H1 (cell line): Measurements from ENCODE around the gene FKBP5. TPM values are rescaled to one million over a fixed set of nuclear protein-coding genes. Genes with fewer than 3 reads are reported as not detected.

Experiments used
- CTCF ChIA-PET: fragments of 300-600 bp; sonication (Branson Sonifier 250); formaldehyde crosslinking; loops from one replicate; lab custom pipeline; 2021; ENCODE audit not compliant: partially characterized antibody; lab: Charles Lee
- POLR2A ChIA-PET: fragments of 300-600 bp; sonication (Branson Sonifier 250); formaldehyde crosslinking; loops from one replicate; lab custom pipeline; 2021; ENCODE audit warnings: inconsistent platforms; ENCODE audit not compliant: partially characterized antibody; lab: Charles Lee
- DNase-seq, 2 experiments: peaks; one replicate each; pipeline versions ENCODE4 v3.0.0 to v3.0.0-alpha.2; 2010 to 2022; ENCODE audit warnings: low spot score in 2 of 2, low read depth in 1 of 2, mixed read lengths in 1 of 2
- FAIRE-seq: peaks from 2 replicates; lab custom pipeline; 2011; peaks lifted over from hg19 to GRCh38; lab: Jason Lieb, UNC
- H2AFZ ChIP-seq: 2 replicates; pipeline ENCODE4 v1.8.1; 2012; ENCODE audit warnings: low read length, inconsistent platforms
- H2AK5ac ChIP-seq: 2 replicates; pipeline ENCODE4 v1.6.1; 2013; ENCODE audit warnings: low read depth, low read length
- H2BK120ac ChIP-seq: replicated peaks from 2 replicates; pipeline ENCODE3; 2013; ENCODE audit warnings: low read depth, low read length, inconsistent platforms
- H2BK12ac ChIP-seq: 2 replicates; pipeline ENCODE4 v1.6.1; 2013; ENCODE audit warnings: low read depth, low read length
- H2BK15ac ChIP-seq: 2 replicates; pipeline ENCODE4 v1.6.1; 2013; ENCODE audit warnings: low read length
- H2BK20ac ChIP-seq: 2 replicates; pipeline ENCODE4 v1.6.1; 2013; ENCODE audit warnings: low read length
- H2BK5ac ChIP-seq: 2 replicates; pipeline ENCODE4 v1.6.1; 2013; ENCODE audit warnings: low read depth, low read length
- H3K14ac ChIP-seq: 2 replicates; pipeline ENCODE4 v1.6.1; 2013; ENCODE audit warnings: inconsistent platforms; ENCODE audit not compliant: insufficient read length
- H3K18ac ChIP-seq: 2 replicates; pipeline ENCODE4 v1.6.1; 2013; ENCODE audit warnings: low read length; ENCODE audit errors: extremely low read depth
- H3K23ac ChIP-seq: 2 replicates; pipeline ENCODE4 v1.6.1; 2013; ENCODE audit warnings: inconsistent platforms; ENCODE audit not compliant: insufficient read length
- H3K23me2 ChIP-seq: 2 replicates; pipeline ENCODE4 v1.6.1; 2013; ENCODE audit warnings: low read depth, low read length
- H3K27ac ChIP-seq: 2 replicates; pipeline ENCODE4 v1.6.1; 2011; ENCODE audit warnings: low read depth, low read length, inconsistent platforms
- H3K27me3 ChIP-seq, 4 experiments: replicated peaks in 1 of 4; 1 replicate in 1 of 4; 2 replicates in 3 of 4; pipeline versions ENCODE4 v1.6.1 to v1.8.1; 2011 to 2013; ENCODE audit warnings: low read length in 3 of 4, mild to moderate bottlenecking in 3 of 4, inconsistent platforms in 2 of 4, mixed read lengths in 2 of 4, moderate library complexity in 1 of 4; ENCODE audit not compliant: control insufficient read depth in 3 of 4, insufficient read depth in 3 of 4; ENCODE audit errors: extremely low read depth in 1 of 4
- H3K36me3 ChIP-seq, 4 experiments: 2 replicates each; pipeline versions ENCODE4 v1.6.1 to v1.8.1; 2011 to 2013; ENCODE audit warnings: mild to moderate bottlenecking in 4 of 4, low read length in 3 of 4, moderate library complexity in 2 of 4, control low read depth in 1 of 4, inconsistent platforms in 1 of 4; ENCODE audit not compliant: insufficient read depth in 4 of 4, control insufficient read depth in 2 of 4
- H3K4ac ChIP-seq: replicated peaks from 2 replicates; pipeline ENCODE3; 2013; ENCODE audit warnings: low read length, low read depth, mixed read lengths, inconsistent platforms; ENCODE audit not compliant: insufficient read length
- H3K4me1 ChIP-seq, 4 experiments: replicated peaks in 1 of 4; 1 replicate in 1 of 4; 2 replicates in 3 of 4; pipeline versions ENCODE4 v1.6.1 to v1.8.1; 2011 to 2013; ENCODE audit warnings: low read length in 3 of 4, inconsistent platforms in 2 of 4, mixed read lengths in 1 of 4; ENCODE audit not compliant: insufficient read depth in 4 of 4, control insufficient read depth in 3 of 4
- H3K4me2 ChIP-seq, 2 experiments: 2 replicates each; pipeline versions ENCODE4 v1.6.1 to v1.8.1; 2011 to 2013; ENCODE audit warnings: low read depth in 2 of 2, low read length in 2 of 2, control low read depth in 1 of 2, inconsistent platforms in 1 of 2, mild to moderate bottlenecking in 1 of 2; ENCODE audit not compliant: insufficient read depth in 1 of 2
- H3K4me3 ChIP-seq, 4 experiments: fragments of 200-600, 300-600 bp in 1 of 4; sonication (generic), shearing (Covaris generic), sonication (Bioruptor Twin) in 1 of 4; 2 replicates each; pipeline versions ENCODE4 v1.5.1 to v1.8.1; 2011 to 2016; ENCODE audit warnings: low read length in 4 of 4, low read depth in 3 of 4, control low read depth in 2 of 4, inconsistent platforms in 2 of 4, mild to moderate bottlenecking in 2 of 4, mixed read lengths in 1 of 4, moderate library complexity in 1 of 4; ENCODE audit not compliant: insufficient read depth in 2 of 4; ENCODE audit errors: extremely low read depth in 1 of 4
- H3K56ac ChIP-seq: replicated peaks from 2 replicates; pipeline ENCODE3; 2013; ENCODE audit warnings: low read depth, mild to moderate bottlenecking, mixed read lengths, low read length, inconsistent platforms; ENCODE audit not compliant: insufficient read length
- H3K79me1 ChIP-seq: 2 replicates; pipeline ENCODE4 v1.6.1; 2013; ENCODE audit warnings: low read depth, low read length, control low read depth
- H3K79me2 ChIP-seq, 2 experiments: 2 replicates each; pipeline versions ENCODE4 v1.6.1 to v1.8.1; 2012 to 2013; ENCODE audit warnings: low read length in 2 of 2, mild to moderate bottlenecking in 2 of 2, inconsistent platforms in 1 of 2; ENCODE audit not compliant: insufficient read depth in 2 of 2, control insufficient read depth in 1 of 2
- H3K9ac ChIP-seq, 4 experiments: replicated peaks in 1 of 4; 1 replicate in 1 of 4; 2 replicates in 3 of 4; pipeline versions ENCODE4 v1.6.1 to v1.8.1; 2011 to 2013; ENCODE audit warnings: low read depth in 3 of 4, low read length in 3 of 4, control low read depth in 2 of 4, mild to moderate bottlenecking in 2 of 4, moderate library complexity in 2 of 4, inconsistent platforms in 1 of 4; ENCODE audit errors: extremely low read depth in 1 of 4
- H3K9me3 ChIP-seq, 2 experiments: 2 replicates each; pipeline versions ENCODE4 v1.6.1 to v1.8.1; 2012 to 2013; ENCODE audit warnings: mild to moderate bottlenecking in 2 of 2, moderate library complexity in 2 of 2, control low read depth in 1 of 2, inconsistent platforms in 1 of 2, low read depth in 1 of 2, low read length in 1 of 2, mixed read lengths in 1 of 2; ENCODE audit not compliant: insufficient read depth in 2 of 2
- H4K20me1 ChIP-seq, 2 experiments: replicated peaks in 1 of 2; 2 replicates each; pipeline versions ENCODE3 to v1.8.1; 2011 to 2013; ENCODE audit warnings: inconsistent platforms in 2 of 2, low read length in 2 of 2, mild to moderate bottlenecking in 1 of 2; ENCODE audit not compliant: insufficient read depth in 2 of 2, control insufficient read depth in 1 of 2
- H4K5ac ChIP-seq: 2 replicates; pipeline ENCODE4 v1.6.1; 2013; ENCODE audit warnings: low read length, low read depth, mixed read lengths, inconsistent platforms; ENCODE audit not compliant: insufficient read length
- H4K8ac ChIP-seq: 2 replicates; pipeline ENCODE4 v1.8.0; 2013; ENCODE audit warnings: mild to moderate bottlenecking, moderate library complexity, low read length, inconsistent platforms; ENCODE audit not compliant: insufficient read depth; ENCODE audit errors: extremely low read depth
- H4K91ac ChIP-seq: replicated peaks from 2 replicates; pipeline ENCODE3; 2013; ENCODE audit warnings: low read length, mixed read lengths, inconsistent platforms; ENCODE audit not compliant: insufficient read length
- BACH1 ChIP-seq: IDR thresholded peaks from 2 replicates; pipeline ENCODE4 v1.6.1; 2012; ENCODE audit warnings: low read length, improper control_type of control experiment
- BRCA1 ChIP-seq: IDR thresholded peaks from 2 replicates; pipeline ENCODE4 v1.6.1; 2012; ENCODE audit warnings: low read depth, low read length, improper control_type of control experiment
- CREB1 ChIP-seq: IDR thresholded peaks from 2 replicates; pipeline ENCODE4 v1.6.1; 2012; ENCODE audit warnings: inconsistent platforms
- CTBP2 ChIP-seq: IDR thresholded peaks from 2 replicates; pipeline ENCODE4 v1.7.0; 2011; ENCODE audit warnings: borderline replicate concordance, mild to moderate bottlenecking, moderate library complexity, mixed read lengths, low read length; ENCODE audit not compliant: insufficient read depth, insufficient read length
- EZH2 ChIP-seq: fragments of 200-600 bp; sonication (generic); IDR thresholded peaks from 2 replicates; pipeline ENCODE4 v1.7.1; 2012; ENCODE audit warnings: low read depth, mild to moderate bottlenecking, moderate library complexity, low read length, inconsistent platforms; ENCODE audit not compliant: severe bottlenecking
- GTF2F1 ChIP-seq: IDR thresholded peaks from 2 replicates; pipeline ENCODE4 v1.6.1; 2012; ENCODE audit warnings: low read depth, low read length, improper control_type of control experiment, borderline replicate concordance
- JUND ChIP-seq: IDR thresholded peaks from 2 replicates; pipeline ENCODE4 v1.6.1; 2011; ENCODE audit warnings: mild to moderate bottlenecking, improper control_type of control experiment, low read length
- NANOG ChIP-seq: IDR thresholded peaks from 2 replicates; pipeline ENCODE4 v1.6.1; 2011; ENCODE audit warnings: low read length, low read depth, mild to moderate bottlenecking, inconsistent platforms; ENCODE audit not compliant: insufficient read depth, poor library complexity, severe bottlenecking
- NRF1 ChIP-seq: IDR thresholded peaks from 2 replicates; pipeline ENCODE4 v1.6.1; 2011; ENCODE audit warnings: mild to moderate bottlenecking, low read depth, low read length, improper control_type of control experiment
- POLR2A ChIP-seq, 2 experiments: IDR thresholded peaks; 1 replicate in 1 of 2; 2 replicates in 1 of 2; pipeline ENCODE4 v1.6.1; 2011; ENCODE audit warnings: low read depth in 2 of 2, low read length in 2 of 2, mild to moderate bottlenecking in 2 of 2; ENCODE audit errors: control extremely low read depth in 1 of 2
- POU5F1 ChIP-seq: IDR thresholded peaks from 2 replicates; pipeline ENCODE4 v1.6.1; 2011; ENCODE audit warnings: low read depth, mild to moderate bottlenecking, low read length, moderate library complexity
- SIX5 ChIP-seq: IDR thresholded peaks from 2 replicates; pipeline ENCODE4 v1.6.1; 2011; ENCODE audit warnings: mild to moderate bottlenecking, low read depth, low read length
- SP2 ChIP-seq: IDR thresholded peaks from 2 replicates; pipeline ENCODE4 v1.6.1; 2012; ENCODE audit warnings: mild to moderate bottlenecking, low read length, inconsistent platforms
- TAF7 ChIP-seq: optimal IDR thresholded peaks from 2 replicates; pipeline ENCODE3; 2011; ENCODE audit warnings: low read depth, mild to moderate bottlenecking, inconsistent platforms, low read length, moderate library complexity, borderline replicate concordance
- WGBS, 2 experiments: shearing (Covaris generic) in 1 of 2; methylation state at CpG; one replicate each; pipeline versions ENCODE4 v1.1.6 to v1.1.7; 2013 to 2015; ENCODE audit warnings: low lambda C conversion rate in 2 of 2, mixed read lengths in 2 of 2, inconsistent platforms in 1 of 2, low coverage in 1 of 2, missing lambda C conversion rate in 1 of 2; ENCODE audit not compliant: insufficient replicate concordance in 2 of 2, insufficient coverage in 1 of 2, insufficient read length in 1 of 2; ENCODE audit errors: extremely low coverage in 1 of 2, missing lambda C conversion rate in 1 of 2; 5-methylcytosine and 5-hydroxymethylcytosine counted together
- polyA plus RNA-seq, 7 experiments: library from polyadenylated mRNA; depleted of rRNA in 3 of 7; stranded (reverse) in 5 of 7; unstranded in 2 of 7; fragments of >200 nt in 5 of 7; fragments of 200-250 nt in 2 of 7; gene quantifications; 1 replicate in 5 of 7; 2 replicates in 1 of 7; 4 replicates in 1 of 7; pipeline versions ENCODE4 v1.2.1 to v1.2.3, GENCODE V29; 2011 to 2013; ENCODE audit warnings: missing spikeins in 2 of 7, mixed read lengths in 2 of 7
- total RNA-seq: library from RNA; stranded (reverse); fragmentation: NEBNext Ultra II Directional; extraction: Animal tissue kit (Norgen Biotek cat#: 25700); gene quantifications from 2 replicates; pipeline ENCODE4 v1.2.1, GENCODE V29; 2021
- TF ChIP-seq, protein P1 (sequence below): IDR thresholded peaks from 2 replicates; pipeline ENCODE4 v1.6.1; 2011; ENCODE audit warnings: low read depth, mild to moderate bottlenecking, low read length; ENCODE audit not compliant: insufficient read depth

Gene FKBP5
- total and polyA plus RNA-seq, 2 of the 8 experiments (the other 6 are each of a cell fraction or from before 2014, with no cell fraction given) = 14.3 to 40.4 TPM

DNA sequence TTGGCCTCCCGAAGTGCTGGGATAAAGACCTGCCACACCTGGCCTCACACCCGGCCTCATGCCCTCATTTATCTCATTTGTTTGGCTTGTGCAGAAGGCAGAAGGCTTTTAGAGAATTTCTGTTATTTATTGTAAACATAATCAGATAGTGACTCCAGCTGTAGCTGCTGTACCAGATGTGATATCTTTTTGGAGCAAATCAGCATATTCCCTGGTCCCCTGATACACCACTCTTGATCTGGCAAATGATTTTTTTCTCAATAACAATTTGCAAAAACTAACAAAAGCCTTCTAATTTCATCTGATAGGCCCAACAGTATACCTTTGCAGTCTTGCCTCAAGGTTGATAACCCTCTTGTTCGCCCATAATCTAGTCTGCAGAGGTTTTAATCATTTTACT, 149.5 kb downstream of the FKBP5 start:
- DNase-seq = no peak
- H3K27ac ChIP-seq = no peak overlapping the region
- no peak overlapping the region for H2BK15ac ChIP-seq
- H3K4me2 ChIP-seq = no peak overlapping the region
- no peak overlapping the region for H2BK5ac ChIP-seq
- no peak overlapping the region for H2BK120ac ChIP-seq
- no peak overlapping the region for H3K4ac ChIP-seq
- ChIA-PET POLR2A (interaction anchor here (1.7 kb wide), 1 partner anchor 10 kb away, joined by 4 read pairs; no protein-coding TSS in a partner anchor), CTCF (interaction anchor here (24.0 to 32.2 kb wide), 2 partner anchors 7 to 10 kb away, joined by 521 read pairs; no protein-coding TSS in a partner anchor)
- no peak for FAIRE-seq
- no peak overlapping the region for H2AK5ac ChIP-seq
- H3K79me1 ChIP-seq = no peaks in the 10 kb centered on the region
- H3K79me2 ChIP-seq = no peaks in the 10 kb centered on the region
- 87% methylated on average over 3 of the region's 3 CpGs; no CpG with 5 or more reads in 1 of the 2 experiments for WGBS, 2 experiments
- no peak overlapping the region for H4K5ac ChIP-seq
- no peaks in the 10 kb centered on the region for H3K36me3 ChIP-seq
- H2BK20ac ChIP-seq = no peak overlapping the region
- H3K9ac ChIP-seq = no peak overlapping the region
- no peak overlapping the region for H3K4me3 ChIP-seq
- no peak overlapping the region for H4K8ac ChIP-seq
- no peak overlapping the region for H4K91ac ChIP-seq
- no peaks in the 10 kb centered on the region for H4K20me1 ChIP-seq
- H2BK12ac ChIP-seq = no peak overlapping the region
- H3K18ac ChIP-seq = no peak overlapping the region
- no peaks in the 10 kb centered on the region for H3K23me2 ChIP-seq
- H3K9me3 ChIP-seq = no peaks in the 10 kb centered on the region
- no peak overlapping the region for H3K23ac ChIP-seq
- no peak overlapping the region for H3K56ac ChIP-seq
- no peak overlapping the region for H3K14ac ChIP-seq
- no peak overlapping the region for H2AFZ ChIP-seq
- H3K27me3 ChIP-seq = no peaks in the 10 kb centered on the region
- H3K4me1 ChIP-seq = peaks cover 1 to 9% (median 3%) of the 10 kb centered on the region in 4 experiments; a peak in 6 of 7 replicates
- TF ChIP-seq POLR2A (IDR thresholded peaks at IDR 0.05; ENCODE audit: control extremely low read depth in 1 of 2, low read depth in 2 of 2, low read length in 2 of 2) = no peak
- no peak for TF ChIP-seq GTF2F1
- TF ChIP-seq TAF7 = no peak
- no peak for TF ChIP-seq JUND
- TF ChIP-seq CTBP2 = no peak
- TF ChIP-seq POU5F1 = no peak
- TF ChIP-seq BRCA1 = no peak
- no peak for TF ChIP-seq SP2
- no peak for TF ChIP-seq EZH2
- no peak for TF ChIP-seq NANOG
- TF ChIP-seq, protein P1, sequence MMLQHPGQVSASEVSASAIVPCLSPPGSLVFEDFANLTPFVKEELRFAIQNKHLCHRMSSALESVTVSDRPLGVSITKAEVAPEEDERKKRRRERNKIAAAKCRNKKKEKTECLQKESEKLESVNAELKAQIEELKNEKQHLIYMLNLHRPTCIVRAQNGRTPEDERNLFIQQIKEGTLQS = no peak
- TF ChIP-seq NRF1 = no peak
- no peak for TF ChIP-seq BACH1
- no peak for TF ChIP-seq SIX5
- TF ChIP-seq CREB1 = no peak
